H9 (cell line): Measurements from ENCODE around the gene ANKFY1. TPM values are rescaled to one million over a fixed set of nuclear protein-coding genes. Genes with fewer than 3 reads are reported as not detected.
A peak's percentile ranks its signal among the peaks of the same experiment; 100 is the strongest.

Source experiments
- DNase-seq: peaks from one replicate; pipeline ENCODE4 v3.0.0-alpha.2; 2017
- H2AFZ ChIP-seq: one replicate; pipeline ENCODE4 v1.6.1; 2013; ENCODE audit warnings: mild to moderate bottlenecking, low read length, control low read depth, moderate library complexity
- H2AK5ac ChIP-seq: 2 replicates; pipeline ENCODE4 v1.6.1; 2013; ENCODE audit warnings: low read length, control low read depth, mixed read lengths; ENCODE audit not compliant: insufficient read length
- H2BK120ac ChIP-seq: one replicate; pipeline ENCODE4 v1.6.1; 2013; ENCODE audit warnings: low read depth, mild to moderate bottlenecking, low read length, control low read depth, inconsistent platforms; ENCODE audit not compliant: poor library complexity, severe bottlenecking
- H2BK12ac ChIP-seq: 2 replicates; pipeline ENCODE4 v1.6.1; 2013; ENCODE audit warnings: low read length, control low read depth, mixed read lengths, low read depth; ENCODE audit not compliant: insufficient read length
- H2BK15ac ChIP-seq: 2 replicates; pipeline ENCODE4 v1.6.1; 2013; ENCODE audit warnings: low read depth, low read length, control low read depth
- H2BK20ac ChIP-seq: one replicate; pipeline ENCODE4 v1.6.1; 2013; ENCODE audit warnings: low read depth, mild to moderate bottlenecking, low read length, control low read depth, inconsistent platforms; ENCODE audit not compliant: poor library complexity, severe bottlenecking
- H2BK5ac ChIP-seq: 2 replicates; pipeline ENCODE4 v1.6.1; 2013; ENCODE audit warnings: low read length, control low read depth, mixed read lengths; ENCODE audit not compliant: insufficient read length
- H3K14ac ChIP-seq: 2 replicates; pipeline ENCODE4 v1.6.1; 2013; ENCODE audit warnings: low read length, control low read depth; ENCODE audit not compliant: insufficient read depth
- H3K18ac ChIP-seq: 2 replicates; pipeline ENCODE4 v1.6.1; 2013; ENCODE audit warnings: low read depth, mild to moderate bottlenecking, mixed read lengths, low read length, control low read depth; ENCODE audit not compliant: insufficient read length
- H3K23ac ChIP-seq: 2 replicates; pipeline ENCODE4 v1.6.1; 2013; ENCODE audit warnings: low read length, control low read depth, mixed read lengths, low read depth; ENCODE audit not compliant: insufficient read length
- H3K23me2 ChIP-seq: 2 replicates; pipeline ENCODE4 v1.6.1; 2013; ENCODE audit warnings: low read depth, mild to moderate bottlenecking, mixed read lengths, low read length, control low read depth; ENCODE audit not compliant: insufficient read length, poor library complexity, severe bottlenecking
- H3K27ac ChIP-seq: 2 replicates; pipeline ENCODE4 v1.5.1; 2013; ENCODE audit warnings: low read length, control low read depth, mixed read lengths, low read depth; ENCODE audit not compliant: insufficient read length
- H3K27me3 ChIP-seq: 2 replicates; pipeline ENCODE4 v1.6.1; 2013; ENCODE audit warnings: low read length, control low read depth, inconsistent platforms; ENCODE audit not compliant: insufficient read depth
- H3K4ac ChIP-seq: 2 replicates; pipeline ENCODE4 v1.6.1; 2013; ENCODE audit warnings: low read depth, mild to moderate bottlenecking, control low read depth, inconsistent platforms, low read length, moderate library complexity
- H3K4me1 ChIP-seq: 2 replicates; pipeline ENCODE4 v1.6.1; 2013; ENCODE audit warnings: low read length, control low read depth, inconsistent platforms; ENCODE audit not compliant: insufficient read depth
- H3K4me2 ChIP-seq: 2 replicates; pipeline ENCODE4 v1.6.1; 2013; ENCODE audit warnings: low read length, control low read depth, mixed read lengths; ENCODE audit not compliant: insufficient read length, insufficient read depth
- H3K56ac ChIP-seq: 2 replicates; pipeline ENCODE4 v1.6.1; 2013; ENCODE audit warnings: low read depth, mild to moderate bottlenecking, mixed read lengths, low read length, control low read depth; ENCODE audit not compliant: insufficient read length
- H3K79me1 ChIP-seq: 2 replicates; pipeline ENCODE4 v1.6.1; 2013; ENCODE audit warnings: low read depth, mild to moderate bottlenecking, moderate library complexity, low read length, control low read depth, inconsistent platforms; ENCODE audit not compliant: insufficient read depth, poor library complexity, severe bottlenecking
- H3K79me2 ChIP-seq: 2 replicates; pipeline ENCODE4 v1.6.1; 2013; ENCODE audit warnings: low read length, control low read depth, inconsistent platforms; ENCODE audit not compliant: insufficient read depth
- H3K9ac ChIP-seq: 2 replicates; pipeline ENCODE4 v1.6.1; 2013; ENCODE audit warnings: low read length, control low read depth, mixed read lengths; ENCODE audit not compliant: insufficient read length; ENCODE audit errors: extremely low read depth
- H3K9me3 ChIP-seq: one replicate; pipeline ENCODE4 v1.6.1; 2013; ENCODE audit warnings: low read depth, low read length, inconsistent platforms; ENCODE audit not compliant: control insufficient read depth
- H3T11ph ChIP-seq: one replicate; pipeline ENCODE4 v1.6.1; 2013; ENCODE audit warnings: mild to moderate bottlenecking, low read length, control low read depth, inconsistent platforms
- H4K20me1 ChIP-seq: one replicate; pipeline ENCODE4 v1.6.1; 2013; ENCODE audit not compliant: control insufficient read depth, insufficient read length, insufficient read depth
- H4K5ac ChIP-seq: 2 replicates; pipeline ENCODE4 v1.6.1; 2013; ENCODE audit warnings: low read depth, mild to moderate bottlenecking, mixed read lengths, low read length, control low read depth; ENCODE audit not compliant: insufficient read length
- H4K8ac ChIP-seq: replicated peaks from 2 replicates; pipeline ENCODE4 v1.6.1; 2013; ENCODE audit warnings: low read length, control low read depth, mixed read lengths, low read depth; ENCODE audit not compliant: insufficient read length
- H4K91ac ChIP-seq: 2 replicates; pipeline ENCODE4 v1.6.1; 2013; ENCODE audit warnings: low read depth, mild to moderate bottlenecking, moderate library complexity, mixed read lengths, low read length, control low read depth; ENCODE audit not compliant: insufficient read length
- H3K27ac Mint-ChIP-seq, 3 experiments: 2 replicates in 2 of 3; 3 replicates in 1 of 3; pipeline ENCODE4 v1.8.0; 2020 to 2021; ENCODE audit warnings: mixed read lengths in 3 of 3, mild to moderate bottlenecking in 1 of 3, moderate library complexity in 1 of 3
- H3K27me3 Mint-ChIP-seq: 2 replicates; pipeline ENCODE4 v1.8.0; 2021; ENCODE audit warnings: low read depth, mild to moderate bottlenecking, moderate library complexity, mixed read lengths
- H3K36me3 Mint-ChIP-seq, 3 experiments: 2 replicates in 2 of 3; 3 replicates in 1 of 3; pipeline ENCODE4 v1.8.0; 2020 to 2021; ENCODE audit warnings: low read depth in 3 of 3, mixed read lengths in 3 of 3; ENCODE audit not compliant: insufficient read depth in 1 of 3
- H3K4me1 Mint-ChIP-seq, 2 experiments: 2 replicates each; pipeline ENCODE4 v1.8.0; 2020; ENCODE audit warnings: mixed read lengths in 2 of 2
- H3K4me3 Mint-ChIP-seq, 2 experiments: 2 replicates in 1 of 2; 3 replicates in 1 of 2; pipeline ENCODE4 v1.8.0; 2020 to 2021; ENCODE audit warnings: mild to moderate bottlenecking in 2 of 2, mixed read lengths in 2 of 2, moderate library complexity in 1 of 2
- H3K9me3 Mint-ChIP-seq, 2 experiments: 2 replicates in 1 of 2; 3 replicates in 1 of 2; pipeline ENCODE4 v1.8.0; 2020; ENCODE audit warnings: mild to moderate bottlenecking in 2 of 2, mixed read lengths in 2 of 2, moderate library complexity in 1 of 2
- CTCF ChIP-seq: fragments of 200-600 bp; sonication (generic); conservative IDR thresholded peaks from 3 replicates; pipeline ENCODE4 v1.8.0; 2021; ENCODE audit warnings: antibody characterized with exemption, mild to moderate bottlenecking
- WGBS: extraction: QIAGEN DNeasy Blood & Tissue Kit; methylation state at CpG from one replicate; pipeline ENCODE4 v1.1.7; 2013; ENCODE audit warnings: missing lambda C conversion rate, low lambda C conversion rate, mixed read lengths; ENCODE audit not compliant: insufficient read length; ENCODE audit errors: extremely low coverage; 5-methylcytosine and 5-hydroxymethylcytosine counted together
- total RNA-seq: library from RNA; stranded (reverse); gene quantifications from 2 replicates; pipeline ENCODE4 v1.2.1, GENCODE V29; 2021

Gene ANKFY1
- total RNA-seq, 1 experiment from 2014 or later, result 51.9 TPM

GRCh38 chr17:4186357-4186881, 77.4 kb downstream of the ANKFY1 start:
- no CpG with 5 or more reads among the region's 8 CpGs for WGBS
- Histone ChIP-seq H3K4me2 (no peak overlapping the region), H3K27me3 (no peaks in the 10 kb centered on the region), H2BK120ac (no peak overlapping the region), H2BK5ac (no peak overlapping the region), H3K79me1 (no peaks in the 10 kb centered on the region), H3K9ac (no peak overlapping the region), H3K79me2 (no peaks in the 10 kb centered on the region), H4K20me1 (no peaks in the 10 kb centered on the region), H3K23ac (no peak overlapping the region), H3K56ac (no peak overlapping the region), H3K27ac (no peak overlapping the region), H3T11ph (no peak overlapping the region), H3K4me1 (0 out of 2 replicates have a peak, but pooled peaks cover 4% of the 10 kb centered on the region), H2AK5ac (no peak overlapping the region), H3K14ac (no peak overlapping the region), H4K5ac (no peak overlapping the region), H3K4ac (no peak overlapping the region), H2BK12ac (no peak overlapping the region), H2BK15ac (no peak overlapping the region), H3K18ac (no peak overlapping the region), H4K8ac (no peak overlapping the region), H2BK20ac (no peak overlapping the region), H3K23me2 (no peaks in the 10 kb centered on the region), H3K9me3 (no peaks in the 10 kb centered on the region), H4K91ac (no peak overlapping the region), H2AFZ (no peak overlapping the region)
- Mint-ChIP-seq H3K4me3 (no peak overlapping the region), H3K4me1 (peaks cover 9 to 12% of the 10 kb centered on the region in 2 experiments), H3K27me3 (no peaks in the 10 kb centered on the region), H3K9me3 (no peaks in the 10 kb centered on the region), H3K27ac (peak overlapping the region; percentile 28 to 98 (median 88); a peak in 6 of 7 replicates), H3K36me3 (peaks cover 31 to 85% (median 71%) of the 10 kb centered on the region in 3 experiments; a peak in 6 of 7 replicates)
- TF ChIP-seq CTCF, result no peak
- DNase-seq, result no peak
